SU-DHL-6 (cell line): Measurements from ENCODE around the gene PPP1R12A.
A peak's percentile ranks its signal among the peaks of the same experiment; 100 is the strongest.

ENCODE experiments used
- H2AFZ ChIP-seq: fragments of 200-600 bp; sonication (generic); 2 replicates; pipeline ENCODE4 v1.6.1; 2014; ENCODE audit warnings: low read depth, mild to moderate bottlenecking, moderate library complexity, mixed read lengths, antibody characterized with exemption, low read length; ENCODE audit not compliant: severe bottlenecking
- H3F3A ChIP-seq: fragments of 200-600 bp; shearing (Covaris generic); 2 replicates; pipeline ENCODE4 v1.6.0; 2016; ENCODE audit warnings: antibody characterized with exemption, mild to moderate bottlenecking; ENCODE audit not compliant: insufficient read depth
- H3K27ac ChIP-seq: fragments of 200-600 bp; sonication (generic); 2 replicates; pipeline ENCODE4 v1.5.1; 2016; ENCODE audit warnings: low read depth, mild to moderate bottlenecking, low read length, moderate library complexity, mixed read lengths
- H3K27me3 ChIP-seq: fragments of 200-600 bp; sonication (generic), shearing (Covaris generic); 2 replicates; pipeline ENCODE4 v1.6.0; 2014; ENCODE audit warnings: mild to moderate bottlenecking, low read length
- H3K36me3 ChIP-seq: fragments of 200-600 bp; sonication (generic); 2 replicates; pipeline ENCODE4 v1.6.1; 2014; ENCODE audit warnings: mild to moderate bottlenecking, low read length, mixed read lengths
- H3K4me2 ChIP-seq: fragments of 300-600, 200-600 bp; shearing (Covaris generic), sonication (generic); 2 replicates; pipeline ENCODE4 v1.6.0; 2014; ENCODE audit warnings: low read length, low read depth, mild to moderate bottlenecking; ENCODE audit not compliant: poor library complexity, severe bottlenecking
- H3K4me3 ChIP-seq: fragments of 200-600 bp; sonication (generic); 2 replicates; pipeline ENCODE4 v1.5.1; 2014; ENCODE audit warnings: antibody characterized with exemption, low read length, mild to moderate bottlenecking, mixed read lengths; ENCODE audit not compliant: insufficient read depth, poor library complexity, severe bottlenecking
- H3K79me2 ChIP-seq: fragments of 200-600 bp; sonication (generic); 2 replicates; pipeline ENCODE4 v1.6.1; 2014; ENCODE audit warnings: mild to moderate bottlenecking, low read length, moderate library complexity; ENCODE audit not compliant: insufficient read depth
- H3K9ac ChIP-seq: fragments of 200-600 bp; sonication (generic); 2 replicates; pipeline ENCODE4 v1.7.0; 2014; ENCODE audit warnings: mild to moderate bottlenecking, low read length
- H3K9me2 ChIP-seq: fragments of 200-600 bp; sonication (generic); replicated peaks from 2 replicates; pipeline ENCODE4 v1.6.1; 2014; ENCODE audit warnings: low read length; ENCODE audit not compliant: insufficient read depth
- H3K9me3 ChIP-seq: fragments of 200-600 bp; sonication (generic); 2 replicates; pipeline ENCODE4 v1.6.1; 2014; ENCODE audit warnings: low read length, mixed read lengths; ENCODE audit not compliant: insufficient read depth
- H4K20me1 ChIP-seq: fragments of 200-600 bp; sonication (generic); 2 replicates; pipeline ENCODE4 v1.6.1; 2014; ENCODE audit warnings: low read depth, mild to moderate bottlenecking, antibody characterized with exemption, low read length, moderate library complexity, mixed read lengths
- CTCF ChIP-seq: fragments of 200-600 bp; sonication (generic); IDR thresholded peaks from one replicate; pipeline ENCODE4 v1.5.1; 2017; ENCODE audit warnings: antibody characterized with exemption, mild to moderate bottlenecking, low read length, moderate library complexity; ENCODE audit not compliant: insufficient read depth, poor library complexity, severe bottlenecking
- EZH2phosphoT487 ChIP-seq: fragments of 200-600 bp; sonication (generic), shearing (Covaris generic); conservative IDR thresholded peaks from 2 replicates; pipeline ENCODE4 v1.6.1; 2018; ENCODE audit warnings: mild to moderate bottlenecking, antibody characterized with exemption, low read length, moderate library complexity, mixed read lengths

The PPP1R12A gene

GRCh38 chr12:79933532-79934264, 1.2 kb downstream of the PPP1R12A start:
- Histone ChIP-seq H3K9ac (peak overlapping the region; percentile 92), H3K4me3 (peak overlapping the region; percentile 93), H4K20me1 (peaks cover 33% of the 10 kb centered on the region), H2AFZ (peak overlapping the region; percentile 76), H3K27ac (peak overlapping the region; percentile 75), H3K9me2 (no peaks in the 10 kb centered on the region), H3K36me3 (no peaks in the 10 kb centered on the region), H3F3A (peaks cover 8% of the 10 kb centered on the region; the same call in 1 of the 2 replicates), H3K4me2 (peak overlapping the region; percentile 98), H3K79me2 (peaks cover 70% of the 10 kb centered on the region), H3K9me3 (no peaks in the 10 kb centered on the region), H3K27me3 (no peaks in the 10 kb centered on the region)
- no peak for TF ChIP-seq CTCF
- TF ChIP-seq EZH2phosphoT487: no peak

GRCh38 chr12:79933043-79933442, 1.9 kb downstream of the PPP1R12A start:
- Histone ChIP-seq H3K9ac (peak overlapping the region; percentile 92), H4K20me1 (peaks cover 33% of the 10 kb centered on the region), H3K9me3 (no peaks in the 10 kb centered on the region), H3F3A (peaks cover 11% of the 10 kb centered on the region; the same call in 1 of the 2 replicates), H3K36me3 (no peaks in the 10 kb centered on the region), H2AFZ (no peak overlapping the region), H3K4me3 (peak overlapping the region; percentile 93), H3K79me2 (peaks cover 77% of the 10 kb centered on the region), H3K4me2 (peak overlapping the region; percentile 98), H3K27me3 (no peaks in the 10 kb centered on the region), H3K27ac (no peak overlapping the region), H3K9me2 (no peaks in the 10 kb centered on the region)
- TF ChIP-seq EZH2phosphoT487 (no peak), CTCF (no peak)

- no peak overlapping the region for H2AFZ ChIP-seq
- H3F3A ChIP-seq: peaks cover 7% of the 10 kb centered on the region; the same call in 1 of the 2 replicates
- no peaks in the 10 kb centered on the region for H3K9me3 ChIP-seq
- H3K27ac ChIP-seq: no peak overlapping the region
- no peaks in the 10 kb centered on the region for H3K27me3 ChIP-seq
- peaks cover 83% of the 10 kb centered on the region for H3K79me2 ChIP-seq
- peak overlapping the region; percentile 92; the same call in 1 of the 2 replicates for H3K9ac ChIP-seq
- peak overlapping the region; percentile 98 for H3K4me2 ChIP-seq
- no peaks in the 10 kb centered on the region for H3K36me3 ChIP-seq
- peak overlapping the region; percentile 93 for H3K4me3 ChIP-seq
- TF ChIP-seq CTCF: no peak
- no peak for TF ChIP-seq EZH2phosphoT487
- H4K20me1 ChIP-seq: peaks cover 40% of the 10 kb centered on the region
- no peaks in the 10 kb centered on the region for H3K9me2 ChIP-seq
Measured at GRCh38 chr12:79932357-79932756, 2.5 kb downstream of the PPP1R12A start.
